Smooth muscle cell (in vitro differentiated cells): ENCODE data around the gene KIAA0825. TPM values are rescaled to one million over a fixed set of nuclear protein-coding genes. Genes with fewer than 3 reads are reported as not detected.

Experiments used
- DNase-seq: peaks from one replicate; lab custom pipeline; 2025; ENCODE audit not compliant: unreplicated experiment; lab: John Stamatoyannopoulos, UW
- H2AFZ ChIP-seq: fragments of 200-600 bp; sonication (generic); 2 replicates; pipeline ENCODE4 v1.6.0; 2016; ENCODE audit warnings: antibody characterized with exemption, low read depth, mild to moderate bottlenecking
- H3F3A ChIP-seq: fragments of 200-600 bp; sonication (generic); 2 replicates; pipeline ENCODE4 v1.6.0; 2017; ENCODE audit warnings: antibody characterized with exemption, low read depth
- H3K27ac ChIP-seq: fragments of 200-600 bp; sonication (generic); 2 replicates; pipeline ENCODE4 v1.5.1; 2016; ENCODE audit warnings: low read depth, mild to moderate bottlenecking
- H3K27me3 ChIP-seq: fragments of 200-600 bp; sonication (generic); 2 replicates; pipeline ENCODE4 v1.6.1; 2016; ENCODE audit warnings: low read depth, mild to moderate bottlenecking
- H3K36me3 ChIP-seq: fragments of 200-600 bp; sonication (generic); 2 replicates; pipeline ENCODE4 v1.5.1; 2016; ENCODE audit warnings: low read depth
- H3K4me1 ChIP-seq: fragments of 200-600 bp; sonication (generic); 2 replicates; pipeline ENCODE4 v1.5.1; 2016; ENCODE audit warnings: low read depth
- H3K4me2 ChIP-seq: fragments of 200-600 bp; sonication (generic); 2 replicates; pipeline ENCODE4 v1.6.0; 2016; ENCODE audit warnings: mild to moderate bottlenecking
- H3K4me3 ChIP-seq: fragments of 200-600 bp; sonication (generic); 2 replicates; pipeline ENCODE4 v1.5.1; 2016; ENCODE audit warnings: mild to moderate bottlenecking
- H3K79me2 ChIP-seq: fragments of 200-600 bp; sonication (generic); 2 replicates; pipeline ENCODE4 v1.6.0; 2016; ENCODE audit warnings: low read depth, mild to moderate bottlenecking
- H3K9ac ChIP-seq: fragments of 200-600 bp; sonication (generic); 2 replicates; pipeline ENCODE4 v1.6.0; 2016; ENCODE audit warnings: low read depth
- H3K9me3 ChIP-seq: fragments of 200-600 bp; sonication (generic); replicated peaks from 2 replicates; pipeline ENCODE4 v1.5.1; 2016; ENCODE audit warnings: low read depth
- H4K20me1 ChIP-seq: fragments of 200-600 bp; sonication (generic); 2 replicates; pipeline ENCODE4 v1.6.0; 2016; ENCODE audit warnings: low read depth
- CTCF ChIP-seq: fragments of 200-600 bp; sonication (generic); IDR thresholded peaks from 2 replicates; pipeline ENCODE4 v1.5.1; 2017; ENCODE audit warnings: borderline replicate concordance, mild to moderate bottlenecking, antibody characterized with exemption; ENCODE audit not compliant: insufficient read depth, poor library complexity, severe bottlenecking
- WGBS: methylation state at CpG from one replicate; pipeline ENCODE4 v1.1.7; 2016; ENCODE audit warnings: low lambda C conversion rate; 5-methylcytosine and 5-hydroxymethylcytosine counted together
- polyA plus RNA-seq: library from polyadenylated mRNA; unstranded; fragments of >200 nt; fragmentation: Nextera tagmentation; extraction: Ambion mirVana; gene quantifications from 2 replicates; pipeline ENCODE4 v1.2.1, GENCODE V29; 2016
- total RNA-seq: library from RNA; depleted of rRNA; stranded (reverse); fragments of >200 nt; gene quantifications from 2 replicates; pipeline ENCODE4 v1.2.3, GENCODE V29; 2014

Gene KIAA0825
- total and polyA plus RNA-seq, 2 experiments from 2014 or later: 1.3 to 3.1 TPM

DNA sequence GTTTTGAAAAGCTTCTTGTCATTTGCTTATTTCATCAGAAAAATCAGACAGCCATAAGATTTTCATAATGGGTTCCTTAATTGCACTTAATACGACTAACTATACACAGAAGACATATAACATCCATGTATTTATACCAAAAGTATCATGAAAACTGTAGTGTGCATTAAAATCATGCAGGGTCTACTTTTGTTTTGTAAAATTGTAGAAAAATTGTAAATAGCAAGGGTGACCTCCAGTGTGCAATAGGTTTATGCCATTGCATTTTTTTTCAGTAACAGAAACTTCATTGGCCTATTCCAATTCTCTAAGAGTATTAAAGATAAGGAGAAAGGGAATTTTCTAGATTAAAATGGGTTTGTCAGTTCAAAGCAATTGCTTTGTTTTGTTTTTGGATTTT is 307.6 kb downstream of the KIAA0825 start:
- no peak for TF ChIP-seq CTCF
- Histone ChIP-seq H3K27ac (no peak overlapping the region), H3K79me2 (no peaks in the 10 kb centered on the region), H3K36me3 (no peaks in the 10 kb centered on the region), H4K20me1 (no peaks in the 10 kb centered on the region), H3K9me3 (no peaks in the 10 kb centered on the region), H3K27me3 (no peaks in the 10 kb centered on the region), H3K4me1 (no peaks in the 10 kb centered on the region), H3K4me2 (no peak overlapping the region), H2AFZ (no peak overlapping the region), H3F3A (no peaks in the 10 kb centered on the region), H3K4me3 (no peak overlapping the region), H3K9ac (no peak overlapping the region)
- WGBS: 86% methylated on average over 1 of the region's 1 CpG
- no peak for DNase-seq

- no peak overlapping the region for H3K27ac ChIP-seq
- no peak overlapping the region for H2AFZ ChIP-seq
- WGBS: 28% methylated on average over 1 of the region's 1 CpG
- no peaks in the 10 kb centered on the region for H3F3A ChIP-seq
- no peaks in the 10 kb centered on the region for H3K27me3 ChIP-seq
- H3K4me2 ChIP-seq: no peak overlapping the region
- no peak overlapping the region for H3K4me3 ChIP-seq
- DNase-seq: no peak
- H3K9me3 ChIP-seq: no peaks in the 10 kb centered on the region
- H3K9ac ChIP-seq: no peak overlapping the region
- no peaks in the 10 kb centered on the region for H3K79me2 ChIP-seq
- no peak for TF ChIP-seq CTCF
- H3K36me3 ChIP-seq: no peaks in the 10 kb centered on the region
- H4K20me1 ChIP-seq: no peaks in the 10 kb centered on the region
- H3K4me1 ChIP-seq: no peaks in the 10 kb centered on the region
Observed at GRCh38 chr5:94309141-94309540, 309.3 kb downstream of the KIAA0825 start.

GRCh38 chr5:94308442-94308841 is 310.0 kb downstream of the KIAA0825 start:
- Histone ChIP-seq H3K4me2 (no peak overlapping the region), H3K27me3 (no peaks in the 10 kb centered on the region), H3K4me1 (no peaks in the 10 kb centered on the region), H3F3A (no peaks in the 10 kb centered on the region), H3K27ac (no peak overlapping the region), H3K36me3 (no peaks in the 10 kb centered on the region), H3K9me3 (no peaks in the 10 kb centered on the region), H4K20me1 (no peaks in the 10 kb centered on the region), H3K9ac (no peak overlapping the region), H2AFZ (no peak overlapping the region), H3K79me2 (no peaks in the 10 kb centered on the region), H3K4me3 (no peak overlapping the region)
- 65% methylated on average over 1 of the region's 1 CpG for WGBS
- TF ChIP-seq CTCF: no peak
- DNase-seq: no peak

DNA sequence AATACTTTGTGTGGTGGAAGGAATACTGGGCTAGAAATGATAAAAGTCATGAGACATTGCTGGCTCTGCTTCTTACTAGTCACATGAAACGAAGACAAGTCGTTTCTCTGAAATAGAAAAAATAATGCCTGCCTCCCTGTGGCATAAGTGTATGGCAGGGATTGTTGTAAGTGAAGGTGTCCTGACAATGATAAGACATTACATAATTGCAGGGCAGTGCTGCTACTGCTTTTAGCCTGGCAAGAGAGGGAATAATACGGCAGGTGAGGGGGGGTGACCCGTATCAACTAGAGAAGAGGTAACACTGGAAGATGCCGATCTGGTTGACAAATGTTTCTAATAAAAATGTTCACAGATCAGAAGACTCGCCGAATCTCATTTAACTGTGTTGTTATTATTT is 314.3 kb downstream of the KIAA0825 start:
- H3K79me2 ChIP-seq: no peaks in the 10 kb centered on the region
- H3K9ac ChIP-seq: no peak overlapping the region
- H3K4me1 ChIP-seq: no peaks in the 10 kb centered on the region
- H3K9me3 ChIP-seq: no peaks in the 10 kb centered on the region
- H3K4me3 ChIP-seq: no peak overlapping the region
- no peak for TF ChIP-seq CTCF
- no peaks in the 10 kb centered on the region for H3K36me3 ChIP-seq
- H3F3A ChIP-seq: no peaks in the 10 kb centered on the region
- 90% methylated on average over 7 of the region's 7 CpGs for WGBS
- no peak overlapping the region for H3K4me2 ChIP-seq
- no peaks in the 10 kb centered on the region for H4K20me1 ChIP-seq
- no peak overlapping the region for H2AFZ ChIP-seq
- H3K27me3 ChIP-seq: no peaks in the 10 kb centered on the region
- H3K27ac ChIP-seq: no peak overlapping the region
- DNase-seq: no peak
